ENCODE results near the gene CDK3. TPM values are rescaled to one million over a fixed set of nuclear protein-coding genes. Genes with fewer than 3 reads are reported as not detected.

The CDK3 gene
- total and polyA plus RNA-seq, 2 donors (not counting 3 experiments of a cell fraction or from before 2014, with no cell fraction given), result 8.5 to 8.7 TPM

DNA sequence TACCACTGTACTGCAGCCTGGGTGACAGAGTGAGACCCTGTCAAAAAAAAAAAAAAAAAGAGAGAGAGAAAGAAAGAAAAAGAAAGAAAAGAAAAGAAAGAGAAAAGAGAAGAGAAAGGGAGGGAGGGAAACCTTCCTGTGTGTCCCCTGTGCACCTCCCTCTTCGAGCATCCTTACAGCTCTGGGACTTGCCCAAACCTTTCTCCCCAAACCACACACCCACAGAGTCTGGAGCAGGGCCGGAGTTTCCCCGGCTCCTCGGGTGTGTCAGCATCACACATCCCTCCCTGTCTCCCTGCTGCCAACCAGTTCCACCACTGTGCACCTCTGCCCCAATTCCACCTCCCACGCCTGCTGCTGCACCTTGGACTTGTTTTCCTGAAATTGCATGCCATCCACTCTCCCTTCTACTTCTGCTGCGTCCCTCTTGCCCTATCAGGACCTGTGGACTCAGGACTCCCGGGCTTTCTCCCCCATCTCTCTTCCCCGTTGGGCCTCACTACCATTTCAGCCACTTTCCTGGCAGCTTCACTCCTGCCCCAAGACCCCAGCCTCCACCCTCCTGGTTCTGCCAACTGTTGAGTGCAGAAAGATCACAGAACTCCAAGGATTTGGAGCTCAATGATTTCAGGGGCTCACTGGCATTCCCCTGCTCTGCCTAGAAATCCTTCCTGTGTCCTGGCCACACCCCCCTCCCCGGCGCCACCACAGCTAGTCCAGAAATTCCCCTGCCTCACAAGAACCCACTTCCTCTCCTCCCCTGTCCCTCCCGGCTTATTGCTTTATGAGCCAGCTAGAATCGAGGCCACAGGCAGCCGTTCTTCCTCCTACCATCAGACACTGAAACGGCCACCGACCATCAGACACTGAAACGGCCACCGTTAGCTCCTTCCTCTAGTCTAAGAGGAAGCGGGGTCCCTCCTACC, 3.7 kb upstream of the CDK3 start:
- FAIRE-seq (peak; percentile 37), DNase-seq (ENCODE audit: low read depth, low spot score) (no peak)
- Histone ChIP-seq H3K27ac (ENCODE audit: insufficient read depth, low read depth, low read length) (no peak overlapping the region), H2AFZ (ENCODE audit: low read depth, low read length) (no peak overlapping the region), H3K36me3 (ENCODE audit: control insufficient read depth in 2 of 2, extremely low read depth in 1 of 2, insufficient read depth in 2 of 2, low read length in 2 of 2) (peaks cover 0 to 4% of the 10 kb centered on the region in 2 experiments), H3K9me1 (replicated peaks; ENCODE audit: control insufficient read depth, extremely low read depth, insufficient read depth, low read length) (no peaks in the 10 kb centered on the region), H3K9ac (replicated peaks; ENCODE audit: extremely low read depth, insufficient read depth, low read length) (no peak overlapping the region), H3K4me2 (ENCODE audit: insufficient read depth, low read length) (no peak overlapping the region), H4K20me1 (replicated peaks; ENCODE audit: control insufficient read depth, extremely low read depth, insufficient read depth, low read length) (no peaks in the 10 kb centered on the region), H3K79me2 (ENCODE audit: control insufficient read depth, insufficient read depth, low read length) (no peaks in the 10 kb centered on the region), H3K27me3 (ENCODE audit: control insufficient read depth in 2 of 2, insufficient read depth in 2 of 2, low read length in 2 of 2) (no peaks in the 10 kb centered on the region), H3K4me1 (ENCODE audit: control insufficient read depth, extremely low read depth, insufficient read depth, low read length) (peaks cover 3% of the 10 kb centered on the region), H3K4me3 (replicated peaks in 1 of 3; ENCODE audit: insufficient read depth in 1 of 3, low read depth in 1 of 3, low read length in 3 of 3) (no peak overlapping the region), H3K9me3 (replicated peaks; ENCODE audit: control insufficient read depth, insufficient read depth, low read length) (no peaks in the 10 kb centered on the region)
- TF ChIP-seq EZH2 (IDR thresholded peaks at IDR 0.05; ENCODE audit: borderline replicate concordance, low read depth, low read length, severe bottlenecking), result no peak
- no peak for TF ChIP-seq POLR2AphosphoS5 (IDR thresholded peaks at IDR 0.05; ENCODE audit: insufficient read depth, low read depth, low read length)
- TF ChIP-seq GATA2 (IDR thresholded peaks at IDR 0.05; ENCODE audit: insufficient read depth, insufficient read length, low read depth, low read length), result no peak
- no peak for TF ChIP-seq POLR2A (IDR thresholded peaks at IDR 0.05; ENCODE audit: low read depth, low read length)
- TF ChIP-seq MYC (IDR thresholded peaks at IDR 0.05; ENCODE audit: low read depth, low read length), result no peak
- no peak for TF ChIP-seq MAX (IDR thresholded peaks at IDR 0.05; ENCODE audit: insufficient read depth, insufficient read length)
- TF ChIP-seq FOS (IDR thresholded peaks at IDR 0.05; ENCODE audit: borderline replicate concordance, insufficient read depth, low read length), result no peak
- TF ChIP-seq CTCF (IDR thresholded peaks at IDR 0.05; ENCODE audit: extremely low read depth in 1 of 2, insufficient read depth in 1 of 2, low read depth in 1 of 2, low read length in 2 of 2), result no peak
- CTCF ChIA-PET, result interaction anchor here (0.7 to 5.0 kb wide), 6 partner anchors 9 to 98 kb away, joined by 3 to 35 read pairs (median 4); no protein-coding TSS in a partner anchor
- intact Hi-C loops (cut with micrococcal nuclease), result no loop called here
- dilution Hi-C loops (cut with MboI; ENCODE audit: extremely low pct_ligation_motif_present, low sequenced_read_pairs), result no loop called here
- BruUV-seq (replicated peaks), result no TSS peak
- POLR2A ChIA-PET, result interaction anchor here (0.5 kb wide), 1 partner anchor 16 kb away, joined by 3 read pairs; no protein-coding TSS in a partner anchor
